GM23338 (cell line): Measurements from ENCODE around the gene GGNBP2. TPM values are rescaled to one million over a fixed set of nuclear protein-coding genes. Genes with fewer than 3 reads are reported as not detected.
A peak's percentile ranks its signal among the peaks of the same experiment; 100 is the strongest.

Experiments
- ATAC-seq: fragments of 200-7000 bp; cut with Tn5 transposase; 3 replicates; pipeline ENCODE4 v1.9.1; 2020
- DNase-seq: peaks from one replicate; pipeline ENCODE4 v3.0.0-alpha.2; 2015; ENCODE audit warnings: low spot score
- H2AFZ ChIP-seq: fragments of 200-600 bp; sonication (generic); 2 replicates; pipeline ENCODE4 v1.8.0; 2016; ENCODE audit warnings: antibody characterized with exemption, mild to moderate bottlenecking, moderate library complexity
- H3F3A ChIP-seq: fragments of 200-600 bp; sonication (generic); replicated peaks from 2 replicates; pipeline ENCODE4 v1.8.0; 2017; ENCODE audit warnings: antibody characterized with exemption, mixed run types, low read depth
- H3K27ac ChIP-seq: fragments of 200-600 bp; sonication (generic); 2 replicates; pipeline ENCODE4 v1.6.1; 2016; ENCODE audit warnings: low read depth
- H3K27me3 ChIP-seq: fragments of 200-600 bp; sonication (generic); 2 replicates; pipeline ENCODE4 v1.8.0; 2016; ENCODE audit warnings: mild to moderate bottlenecking, mixed run types, moderate library complexity; ENCODE audit not compliant: insufficient read depth
- H3K36me3 ChIP-seq: fragments of 200-600 bp; sonication (generic); 2 replicates; pipeline ENCODE4 v1.8.0; 2016; ENCODE audit warnings: mild to moderate bottlenecking; ENCODE audit not compliant: insufficient read depth
- H3K4me1 ChIP-seq: fragments of 200-600 bp; sonication (generic); 2 replicates; pipeline ENCODE4 v1.8.0; 2016; ENCODE audit warnings: mild to moderate bottlenecking, moderate library complexity; ENCODE audit not compliant: insufficient read depth
- H3K4me2 ChIP-seq: fragments of 200-600 bp; sonication (generic); 2 replicates; pipeline ENCODE4 v1.7.1; 2017; ENCODE audit warnings: mixed run types
- H3K4me3 ChIP-seq: fragments of 200-600 bp; sonication (generic); 2 replicates; pipeline ENCODE4 v1.6.1; 2016; ENCODE audit warnings: mixed run types
- H3K79me2 ChIP-seq: fragments of 200-600 bp; sonication (generic); replicated peaks from 2 replicates; pipeline ENCODE4 v1.8.0; 2017; ENCODE audit warnings: mild to moderate bottlenecking; ENCODE audit not compliant: insufficient read depth
- H3K9me2 ChIP-seq: fragments of 200-600 bp; sonication (generic); 2 replicates; pipeline ENCODE4 v1.8.0; 2017; ENCODE audit not compliant: insufficient read depth
- H4K20me1 ChIP-seq: fragments of 200-600 bp; sonication (generic); replicated peaks from 2 replicates; pipeline ENCODE4 v1.8.0; 2017; ENCODE audit warnings: mild to moderate bottlenecking; ENCODE audit not compliant: insufficient read depth
- H3K27ac Mint-ChIP-seq: 2 replicates; pipeline ENCODE4 v1.8.0; 2020; ENCODE audit warnings: inconsistent platforms, mild to moderate bottlenecking, moderate library complexity, mixed read lengths
- H3K27me3 Mint-ChIP-seq: 3 replicates; pipeline ENCODE4 v1.8.0; 2022; ENCODE audit warnings: low read depth, mild to moderate bottlenecking, moderate library complexity, mixed read lengths, inconsistent platforms; ENCODE audit not compliant: insufficient read depth, poor library complexity
- H3K36me3 Mint-ChIP-seq: 3 replicates; pipeline ENCODE4 v1.8.0; 2021; ENCODE audit warnings: low read depth, mild to moderate bottlenecking, inconsistent platforms, moderate library complexity, mixed read lengths
- H3K4me1 Mint-ChIP-seq: 3 replicates; pipeline ENCODE4 v1.8.0; 2020; ENCODE audit warnings: mild to moderate bottlenecking, inconsistent platforms, mixed read lengths
- H3K4me3 Mint-ChIP-seq: 3 replicates; pipeline ENCODE4 v1.8.0; 2021; ENCODE audit warnings: moderate library complexity, mild to moderate bottlenecking, inconsistent platforms, mixed read lengths
- H3K9me3 Mint-ChIP-seq: 3 replicates; pipeline ENCODE4 v1.8.0; 2020; ENCODE audit warnings: moderate library complexity, mild to moderate bottlenecking, inconsistent platforms, mixed read lengths
- CREB1 ChIP-seq: fragments of 250-450 bp; sonication (Bioruptor Pico); IDR thresholded peaks from 2 replicates; pipeline ENCODE4 v1.5.0; 2020; ENCODE audit warnings: low read depth, mild to moderate bottlenecking, moderate library complexity
- EZH2 ChIP-seq: fragments of 200-600 bp; sonication (generic); IDR thresholded peaks from one replicate; pipeline ENCODE4 v1.8.0; 2017; ENCODE audit warnings: antibody characterized with exemption, mild to moderate bottlenecking, low read depth; ENCODE audit not compliant: unreplicated experiment
- EZH2phosphoT487 ChIP-seq: fragments of 200-600 bp; sonication (generic); IDR thresholded peaks from one replicate; pipeline ENCODE4 v1.8.1; 2018; ENCODE audit warnings: antibody characterized with exemption; ENCODE audit not compliant: unreplicated experiment
- JUNB ChIP-seq: IDR thresholded peaks from one replicate; pipeline ENCODE4 v1.6.1; 2016; ENCODE audit warnings: antibody characterized with exemption; ENCODE audit not compliant: unreplicated experiment
- NANOG ChIP-seq: IDR thresholded peaks from 2 replicates; pipeline ENCODE4 v1.6.1; 2016; ENCODE audit warnings: antibody characterized with exemption, borderline replicate concordance
- POLR2AphosphoS5 ChIP-seq: IDR thresholded peaks from 2 replicates; pipeline ENCODE4 v1.6.1; 2016; ENCODE audit warnings: antibody characterized with exemption, low read depth
- STAT1 ChIP-seq: IDR thresholded peaks from one replicate; pipeline ENCODE4 v1.6.1; 2016; ENCODE audit warnings: antibody characterized with exemption; ENCODE audit not compliant: unreplicated experiment
- ZNF114 ChIP-seq: fragments of 250-450 bp; sonication (Bioruptor Pico); IDR thresholded peaks from 2 replicates; pipeline ENCODE4 v1.5.0; 2020; ENCODE audit warnings: mild to moderate bottlenecking, moderate library complexity
- ZNF331 ChIP-seq: fragments of 250-450 bp; sonication (Bioruptor Pico); IDR thresholded peaks from 2 replicates; pipeline ENCODE4 v1.5.0; 2020; ENCODE audit warnings: low read depth, mild to moderate bottlenecking, moderate library complexity
- polyA plus RNA-seq: library from polyadenylated mRNA; unstranded; fragments of >200 nt; fragmentation: Nextera tagmentation; extraction: Ambion mirVana; gene quantifications from 2 replicates; pipeline ENCODE4 v1.2.1, GENCODE V29; 2016
- total RNA-seq: library from RNA; depleted of rRNA; stranded (reverse); fragments of >200 nt; shearing (Covaris generic); gene quantifications from 2 replicates; pipeline ENCODE4 v1.2.3, GENCODE V29; 2014
- TF ChIP-seq, protein P1 (sequence below): fragments of 250-450 bp; sonication (Bioruptor Pico); IDR thresholded peaks from 2 replicates; pipeline ENCODE4 v1.5.0; 2020; ENCODE audit warnings: mild to moderate bottlenecking, moderate library complexity
- TF ChIP-seq, protein P2 (sequence below), 2 experiments: fragments of 200-600 bp in 1 of 2; sonication (generic) in 1 of 2; conservative IDR thresholded peaks; 2 replicates each; pipeline versions ENCODE4 v1.5.1 to v1.6.1; 2016 to 2017; ENCODE audit warnings: antibody characterized with exemption in 2 of 2, low read depth in 2 of 2, mild to moderate bottlenecking in 2 of 2, moderate library complexity in 1 of 2
- TF ChIP-seq, protein P3 (sequence below): IDR thresholded peaks from 2 replicates; pipeline ENCODE4 v1.6.1; 2016; ENCODE audit warnings: antibody characterized with exemption
- TF ChIP-seq, protein P4 (sequence below): IDR thresholded peaks from one replicate; pipeline ENCODE4 v1.6.1; 2018; ENCODE audit warnings: antibody characterized with exemption; ENCODE audit not compliant: unreplicated experiment

GGNBP2 gene
- total and polyA plus RNA-seq, 2 experiments from 2014 or later = 40.7 to 41.2 TPM

DNA sequence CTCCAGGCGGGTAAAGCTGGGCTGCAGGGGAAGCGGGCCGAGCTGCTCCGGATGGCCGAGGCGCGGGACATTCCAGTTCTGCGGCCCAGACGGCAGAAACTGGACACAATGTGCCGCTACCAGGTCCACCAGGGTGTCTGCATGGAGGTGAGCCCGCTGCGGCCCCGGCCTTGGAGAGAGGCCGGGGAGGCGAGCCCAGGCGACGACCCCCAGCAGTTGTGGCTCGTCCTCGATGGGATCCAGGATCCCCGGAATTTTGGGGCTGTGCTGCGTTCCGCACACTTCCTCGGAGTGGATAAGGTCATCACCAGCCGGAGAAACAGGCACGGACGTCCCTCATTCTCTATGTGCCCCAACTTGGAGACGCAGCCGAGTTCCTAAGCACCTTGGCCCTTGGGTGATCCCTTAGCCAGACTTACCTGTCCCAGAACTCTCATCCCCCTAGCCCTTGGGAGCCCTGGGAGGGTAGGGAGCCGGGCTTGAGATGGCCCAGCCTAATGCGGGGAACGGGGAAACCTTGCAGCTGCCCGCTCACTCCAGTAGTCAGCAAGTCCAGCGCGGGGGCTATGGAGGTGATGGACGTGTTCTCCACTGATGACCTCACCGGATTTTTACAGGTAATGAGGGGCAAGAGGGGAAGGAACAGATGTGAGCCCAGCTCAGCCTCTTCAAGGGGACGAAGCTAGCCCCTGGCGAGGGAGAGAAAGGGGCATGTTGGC, 57.5 kb downstream of the GGNBP2 start:
- no peaks in the 10 kb centered on the region for H3K9me2 ChIP-seq
- H3K4me1 Mint-ChIP-seq = peaks cover 25% of the 10 kb centered on the region
- TF ChIP-seq, protein P1, sequence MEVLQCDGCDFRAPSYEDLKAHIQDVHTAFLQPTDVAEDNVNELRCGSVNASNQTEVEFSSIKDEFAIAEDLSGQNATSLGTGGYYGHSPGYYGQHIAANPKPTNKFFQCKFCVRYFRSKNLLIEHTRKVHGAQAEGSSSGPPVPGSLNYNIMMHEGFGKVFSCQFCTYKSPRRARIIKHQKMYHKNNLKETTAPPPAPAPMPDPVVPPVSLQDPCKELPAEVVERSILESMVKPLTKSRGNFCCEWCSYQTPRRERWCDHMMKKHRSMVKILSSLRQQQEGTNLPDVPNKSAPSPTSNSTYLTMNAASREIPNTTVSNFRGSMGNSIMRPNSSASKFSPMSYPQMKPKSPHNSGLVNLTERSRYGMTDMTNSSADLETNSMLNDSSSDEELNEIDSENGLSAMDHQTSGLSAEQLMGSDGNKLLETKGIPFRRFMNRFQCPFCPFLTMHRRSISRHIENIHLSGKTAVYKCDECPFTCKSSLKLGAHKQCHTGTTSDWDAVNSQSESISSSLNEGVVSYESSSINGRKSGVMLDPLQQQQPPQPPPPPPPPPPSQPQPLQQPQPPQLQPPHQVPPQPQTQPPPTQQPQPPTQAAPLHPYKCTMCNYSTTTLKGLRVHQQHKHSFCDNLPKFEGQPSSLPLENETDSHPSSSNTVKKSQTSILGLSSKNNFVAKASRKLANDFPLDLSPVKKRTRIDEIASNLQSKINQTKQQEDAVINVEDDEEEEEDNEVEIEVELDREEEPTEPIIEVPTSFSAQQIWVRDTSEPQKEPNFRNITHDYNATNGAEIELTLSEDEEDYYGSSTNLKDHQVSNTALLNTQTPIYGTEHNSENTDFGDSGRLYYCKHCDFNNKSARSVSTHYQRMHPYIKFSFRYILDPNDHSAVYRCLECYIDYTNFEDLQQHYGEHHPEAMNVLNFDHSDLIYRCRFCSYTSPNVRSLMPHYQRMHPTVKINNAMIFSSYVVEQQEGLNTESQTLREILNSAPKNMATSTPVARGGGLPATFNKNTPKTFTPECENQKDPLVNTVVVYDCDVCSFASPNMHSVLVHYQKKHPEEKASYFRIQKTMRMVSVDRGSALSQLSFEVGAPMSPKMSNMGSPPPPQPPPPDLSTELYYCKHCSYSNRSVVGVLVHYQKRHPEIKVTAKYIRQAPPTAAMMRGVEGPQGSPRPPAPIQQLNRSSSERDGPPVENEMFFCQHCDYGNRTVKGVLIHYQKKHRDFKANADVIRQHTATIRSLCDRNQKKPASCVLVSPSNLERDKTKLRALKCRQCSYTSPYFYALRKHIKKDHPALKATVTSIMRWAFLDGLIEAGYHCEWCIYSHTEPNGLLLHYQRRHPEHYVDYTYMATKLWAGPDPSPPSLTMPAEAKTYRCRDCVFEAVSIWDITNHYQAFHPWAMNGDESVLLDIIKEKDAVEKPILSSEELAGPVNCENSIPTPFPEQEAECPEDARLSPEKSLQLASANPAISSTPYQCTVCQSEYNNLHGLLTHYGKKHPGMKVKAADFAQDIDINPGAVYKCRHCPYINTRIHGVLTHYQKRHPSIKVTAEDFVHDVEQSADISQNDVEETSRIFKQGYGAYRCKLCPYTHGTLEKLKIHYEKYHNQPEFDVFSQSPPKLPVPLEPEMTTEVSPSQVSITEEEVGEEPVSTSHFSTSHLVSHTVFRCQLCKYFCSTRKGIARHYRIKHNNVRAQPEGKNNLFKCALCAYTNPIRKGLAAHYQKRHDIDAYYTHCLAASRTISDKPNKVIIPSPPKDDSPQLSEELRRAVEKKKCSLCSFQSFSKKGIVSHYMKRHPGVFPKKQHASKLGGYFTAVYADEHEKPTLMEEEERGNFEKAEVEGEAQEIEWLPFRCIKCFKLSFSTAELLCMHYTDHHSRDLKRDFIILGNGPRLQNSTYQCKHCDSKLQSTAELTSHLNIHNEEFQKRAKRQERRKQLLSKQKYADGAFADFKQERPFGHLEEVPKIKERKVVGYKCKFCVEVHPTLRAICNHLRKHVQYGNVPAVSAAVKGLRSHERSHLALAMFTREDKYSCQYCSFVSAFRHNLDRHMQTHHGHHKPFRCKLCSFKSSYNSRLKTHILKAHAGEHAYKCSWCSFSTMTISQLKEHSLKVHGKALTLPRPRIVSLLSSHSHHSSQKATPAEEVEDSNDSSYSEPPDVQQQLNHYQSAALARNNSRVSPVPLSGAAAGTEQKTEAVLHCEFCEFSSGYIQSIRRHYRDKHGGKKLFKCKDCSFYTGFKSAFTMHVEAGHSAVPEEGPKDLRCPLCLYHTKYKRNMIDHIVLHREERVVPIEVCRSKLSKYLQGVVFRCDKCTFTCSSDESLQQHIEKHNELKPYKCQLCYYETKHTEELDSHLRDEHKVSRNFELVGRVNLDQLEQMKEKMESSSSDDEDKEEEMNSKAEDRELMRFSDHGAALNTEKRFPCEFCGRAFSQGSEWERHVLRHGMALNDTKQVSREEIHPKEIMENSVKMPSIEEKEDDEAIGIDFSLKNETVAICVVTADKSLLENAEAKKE (CRISPR knock-in tag) = no peak
- TF ChIP-seq EZH2phosphoT487 (no peak), CREB1 (CRISPR knock-in tag) (no peak), NANOG (no peak), POLR2AphosphoS5 (no peak; the same call in 1 of the 2 replicates), JUNB (no peak), STAT1 (no peak), EZH2 (no peak), ZNF114 (CRISPR knock-in tag) (no peak), ZNF331 (CRISPR knock-in tag) (no peak)
- TF ChIP-seq, protein P2, sequence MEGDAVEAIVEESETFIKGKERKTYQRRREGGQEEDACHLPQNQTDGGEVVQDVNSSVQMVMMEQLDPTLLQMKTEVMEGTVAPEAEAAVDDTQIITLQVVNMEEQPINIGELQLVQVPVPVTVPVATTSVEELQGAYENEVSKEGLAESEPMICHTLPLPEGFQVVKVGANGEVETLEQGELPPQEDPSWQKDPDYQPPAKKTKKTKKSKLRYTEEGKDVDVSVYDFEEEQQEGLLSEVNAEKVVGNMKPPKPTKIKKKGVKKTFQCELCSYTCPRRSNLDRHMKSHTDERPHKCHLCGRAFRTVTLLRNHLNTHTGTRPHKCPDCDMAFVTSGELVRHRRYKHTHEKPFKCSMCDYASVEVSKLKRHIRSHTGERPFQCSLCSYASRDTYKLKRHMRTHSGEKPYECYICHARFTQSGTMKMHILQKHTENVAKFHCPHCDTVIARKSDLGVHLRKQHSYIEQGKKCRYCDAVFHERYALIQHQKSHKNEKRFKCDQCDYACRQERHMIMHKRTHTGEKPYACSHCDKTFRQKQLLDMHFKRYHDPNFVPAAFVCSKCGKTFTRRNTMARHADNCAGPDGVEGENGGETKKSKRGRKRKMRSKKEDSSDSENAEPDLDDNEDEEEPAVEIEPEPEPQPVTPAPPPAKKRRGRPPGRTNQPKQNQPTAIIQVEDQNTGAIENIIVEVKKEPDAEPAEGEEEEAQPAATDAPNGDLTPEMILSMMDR (conservative IDR thresholded peaks at IDR 0.05; ENCODE audit: low read depth in 2 of 2) = no peak
- TF ChIP-seq, protein P3, sequence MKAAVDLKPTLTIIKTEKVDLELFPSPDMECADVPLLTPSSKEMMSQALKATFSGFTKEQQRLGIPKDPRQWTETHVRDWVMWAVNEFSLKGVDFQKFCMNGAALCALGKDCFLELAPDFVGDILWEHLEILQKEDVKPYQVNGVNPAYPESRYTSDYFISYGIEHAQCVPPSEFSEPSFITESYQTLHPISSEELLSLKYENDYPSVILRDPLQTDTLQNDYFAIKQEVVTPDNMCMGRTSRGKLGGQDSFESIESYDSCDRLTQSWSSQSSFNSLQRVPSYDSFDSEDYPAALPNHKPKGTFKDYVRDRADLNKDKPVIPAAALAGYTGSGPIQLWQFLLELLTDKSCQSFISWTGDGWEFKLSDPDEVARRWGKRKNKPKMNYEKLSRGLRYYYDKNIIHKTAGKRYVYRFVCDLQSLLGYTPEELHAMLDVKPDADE = no peak
- TF ChIP-seq, protein P4, sequence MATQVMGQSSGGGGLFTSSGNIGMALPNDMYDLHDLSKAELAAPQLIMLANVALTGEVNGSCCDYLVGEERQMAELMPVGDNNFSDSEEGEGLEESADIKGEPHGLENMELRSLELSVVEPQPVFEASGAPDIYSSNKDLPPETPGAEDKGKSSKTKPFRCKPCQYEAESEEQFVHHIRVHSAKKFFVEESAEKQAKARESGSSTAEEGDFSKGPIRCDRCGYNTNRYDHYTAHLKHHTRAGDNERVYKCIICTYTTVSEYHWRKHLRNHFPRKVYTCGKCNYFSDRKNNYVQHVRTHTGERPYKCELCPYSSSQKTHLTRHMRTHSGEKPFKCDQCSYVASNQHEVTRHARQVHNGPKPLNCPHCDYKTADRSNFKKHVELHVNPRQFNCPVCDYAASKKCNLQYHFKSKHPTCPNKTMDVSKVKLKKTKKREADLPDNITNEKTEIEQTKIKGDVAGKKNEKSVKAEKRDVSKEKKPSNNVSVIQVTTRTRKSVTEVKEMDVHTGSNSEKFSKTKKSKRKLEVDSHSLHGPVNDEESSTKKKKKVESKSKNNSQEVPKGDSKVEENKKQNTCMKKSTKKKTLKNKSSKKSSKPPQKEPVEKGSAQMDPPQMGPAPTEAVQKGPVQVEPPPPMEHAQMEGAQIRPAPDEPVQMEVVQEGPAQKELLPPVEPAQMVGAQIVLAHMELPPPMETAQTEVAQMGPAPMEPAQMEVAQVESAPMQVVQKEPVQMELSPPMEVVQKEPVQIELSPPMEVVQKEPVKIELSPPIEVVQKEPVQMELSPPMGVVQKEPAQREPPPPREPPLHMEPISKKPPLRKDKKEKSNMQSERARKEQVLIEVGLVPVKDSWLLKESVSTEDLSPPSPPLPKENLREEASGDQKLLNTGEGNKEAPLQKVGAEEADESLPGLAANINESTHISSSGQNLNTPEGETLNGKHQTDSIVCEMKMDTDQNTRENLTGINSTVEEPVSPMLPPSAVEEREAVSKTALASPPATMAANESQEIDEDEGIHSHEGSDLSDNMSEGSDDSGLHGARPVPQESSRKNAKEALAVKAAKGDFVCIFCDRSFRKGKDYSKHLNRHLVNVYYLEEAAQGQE = no peak
- H4K20me1 ChIP-seq = peaks cover 25% of the 10 kb centered on the region
- ATAC-seq = peak; percentile 14
- peaks cover 19% of the 10 kb centered on the region for H3K27me3 Mint-ChIP-seq
- H3K79me2 ChIP-seq = peaks cover 39% of the 10 kb centered on the region
- H3K4me2 ChIP-seq = peak overlapping the region; percentile 91
- H3K27ac Mint-ChIP-seq = 0 out of 2 replicates have a peak overlapping the region, but pooled peaks have one; percentile 30
- H3K36me3 ChIP-seq = no peaks in the 10 kb centered on the region
- H3F3A ChIP-seq = peaks cover 15% of the 10 kb centered on the region
- H3K4me3 ChIP-seq = peak overlapping the region; percentile 92
- H3K4me3 Mint-ChIP-seq = peak overlapping the region; percentile 87
- H3K9me3 Mint-ChIP-seq = no peaks in the 10 kb centered on the region
- peaks cover 23% of the 10 kb centered on the region for H3K4me1 ChIP-seq
- no peaks in the 10 kb centered on the region for H3K27me3 ChIP-seq
- peak overlapping the region; percentile 86 for H3K27ac ChIP-seq
- peak; percentile 46 for DNase-seq
- H2AFZ ChIP-seq = peak overlapping the region; percentile 94
- H3K36me3 Mint-ChIP-seq = peaks cover 35% of the 10 kb centered on the region
